ENCODE data around the gene ERC2. TPM values are rescaled to one million over a fixed set of nuclear protein-coding genes. Genes with fewer than 3 reads are reported as not detected.

ERC2 gene
- total RNA-seq, 4 donors from 2014 or later = 0.81 to 2.9 (median 1.6) TPM

- no peak overlapping the region for H3K27ac ChIP-seq
- TF ChIP-seq EP300 (IDR thresholded peaks at IDR 0.05) = no peak
- no peak for TF ChIP-seq CTCF (IDR thresholded peaks at IDR 0.05)
- no peak for TF ChIP-seq POLR2A (IDR thresholded peaks at IDR 0.05)
- TF ChIP-seq POLR2AphosphoS5 (IDR thresholded peaks at IDR 0.05) = no peak
- WGBS, 2 donors (ENCODE audit: low coverage in 1 of 2) = 68 to 75% methylated on average over 4 of the region's 5 CpGs
- H3K4me1 ChIP-seq = no peaks in the 10 kb centered on the region
- H3K27me3 ChIP-seq = no peaks in the 10 kb centered on the region
- no peaks in the 10 kb centered on the region for H3K9me3 ChIP-seq
- ATAC-seq = no peak
- H3K4me3 ChIP-seq = no peak overlapping the region
- no peaks in the 10 kb centered on the region for H3K36me3 ChIP-seq
Observed at GRCh38 chr3:55500555-55501330, 967.5 kb downstream of the ERC2 start.

GRCh38 chr3:55498520-55498919 lies 969.7 kb downstream of the ERC2 start:
- Histone ChIP-seq H3K4me3 (no peak overlapping the region), H3K27ac (no peak overlapping the region), H3K36me3 (no peaks in the 10 kb centered on the region), H3K27me3 (no peaks in the 10 kb centered on the region), H3K4me1 (no peaks in the 10 kb centered on the region), H3K9me3 (no peaks in the 10 kb centered on the region)
- no peak for ATAC-seq
- WGBS, 2 donors (ENCODE audit: low coverage in 1 of 2) = 79 to 86% methylated on average over 3 to 4 of the region's 4 CpGs
- TF ChIP-seq POLR2AphosphoS5 (IDR thresholded peaks at IDR 0.05) (no peak), CTCF (IDR thresholded peaks at IDR 0.05) (no peak), POLR2A (IDR thresholded peaks at IDR 0.05) (no peak), EP300 (IDR thresholded peaks at IDR 0.05) (no peak)

GRCh38 chr3:55497250-55497649 lies 971.0 kb downstream of the ERC2 start:
- ATAC-seq = no peak
- H3K4me1 ChIP-seq = no peaks in the 10 kb centered on the region

GRCh38 chr3:55494976-55495375 lies 973.3 kb downstream of the ERC2 start:
- no peak for ATAC-seq
- Histone ChIP-seq H3K27me3 (no peaks in the 10 kb centered on the region), H3K27ac (no peak overlapping the region), H3K4me3 (no peak overlapping the region), H3K36me3 (no peaks in the 10 kb centered on the region), H3K4me1 (no peaks in the 10 kb centered on the region), H3K9me3 (no peaks in the 10 kb centered on the region)
- 83 to 88% methylated on average over 2 of the region's 2 CpGs for WGBS, 2 donors (ENCODE audit: low coverage in 1 of 2)
- no peak for TF ChIP-seq POLR2A (IDR thresholded peaks at IDR 0.05)
- no peak for TF ChIP-seq EP300 (IDR thresholded peaks at IDR 0.05)
- no peak for TF ChIP-seq POLR2AphosphoS5 (IDR thresholded peaks at IDR 0.05)
- no peak for TF ChIP-seq CTCF (IDR thresholded peaks at IDR 0.05)

More at GRCh38 chr3:55497250-55497649, 971.0 kb downstream of the ERC2 start:
- no peak overlapping the region for H3K27ac ChIP-seq
- no peak overlapping the region for H3K4me3 ChIP-seq
- no peaks in the 10 kb centered on the region for H3K36me3 ChIP-seq
- TF ChIP-seq EP300 (IDR thresholded peaks at IDR 0.05) (no peak), POLR2A (IDR thresholded peaks at IDR 0.05) (no peak), POLR2AphosphoS5 (IDR thresholded peaks at IDR 0.05) (no peak), CTCF (IDR thresholded peaks at IDR 0.05) (no peak)
- no peaks in the 10 kb centered on the region for H3K9me3 ChIP-seq
- H3K27me3 ChIP-seq = no peaks in the 10 kb centered on the region

- Histone ChIP-seq H3K27ac (no peak overlapping the region), H3K36me3 (no peaks in the 10 kb centered on the region), H3K4me1 (peaks cover 0 to 16% (median 0%) of the 10 kb centered on the region in 3 donors), H3K4me3 (no peak overlapping the region), H3K27me3 (peaks cover 12% of the 10 kb centered on the region), H3K9me3 (no peaks in the 10 kb centered on the region)
- WGBS, 2 donors (ENCODE audit: low coverage in 1 of 2) = 93% methylated on average over 5 of the region's 5 CpGs; no CpG with 5 or more reads in 1 of the 2 donors
- no peak for ATAC-seq
- TF ChIP-seq POLR2A (IDR thresholded peaks at IDR 0.05) (no peak), EP300 (IDR thresholded peaks at IDR 0.05) (no peak), CTCF (IDR thresholded peaks at IDR 0.05) (no peak), POLR2AphosphoS5 (IDR thresholded peaks at IDR 0.05) (no peak)
Observed at GRCh38 chr3:55492976-55493375, 975.3 kb downstream of the ERC2 start.
